RWPE2 (cell line): ENCODE results near the gene ATP2C1.
"Not testable (repeated sequence)": the region's sequence is repeated elsewhere in the genome, so short reads cannot be mapped to it uniquely, and the experiment has no call there.

Source experiments
- ATAC-seq: fragments of 200-7000 bp; cut with Tn5 transposase; 3 replicates; pipeline ENCODE4 v1.9.1; 2021; ENCODE audit warnings: low read depth
- DNase-seq: peaks from one replicate; pipeline ENCODE4 v3.0.0-alpha.2; 2020; ENCODE audit warnings: low spot score
- H3K27ac ChIP-seq: fragments of 450-650 bp; 2 replicates; pipeline ENCODE4 v1.5.1; 2017; ENCODE audit warnings: mild to moderate bottlenecking; ENCODE audit not compliant: poor library complexity, severe bottlenecking
- H3K27me3 ChIP-seq: fragments of 250-450 bp; sonication (Bioruptor Pico); 2 replicates; pipeline ENCODE4 v1.5.1; 2021; ENCODE audit warnings: mild to moderate bottlenecking, moderate library complexity; ENCODE audit not compliant: insufficient read depth, poor library complexity, severe bottlenecking
- H3K36me3 ChIP-seq: fragments of 250-450 bp; sonication (Bioruptor Pico); 2 replicates; pipeline ENCODE4 v1.5.1; 2020; ENCODE audit warnings: low read depth, mild to moderate bottlenecking, moderate library complexity
- H3K4me1 ChIP-seq: fragments of 250-450 bp; sonication (Bioruptor Pico); 2 replicates; pipeline ENCODE4 v1.5.1; 2021; ENCODE audit warnings: mild to moderate bottlenecking, moderate library complexity; ENCODE audit not compliant: insufficient read depth, poor library complexity, severe bottlenecking
- H3K4me3 ChIP-seq: fragments of 250-450 bp; sonication (Bioruptor Pico); 2 replicates; pipeline ENCODE4 v1.5.1; 2021; ENCODE audit warnings: mild to moderate bottlenecking, moderate library complexity; ENCODE audit not compliant: severe bottlenecking
- H3K9me3 ChIP-seq: fragments of 250-450 bp; sonication (Bioruptor Pico); 2 replicates; pipeline ENCODE4 v1.5.1; 2021; ENCODE audit warnings: mild to moderate bottlenecking, moderate library complexity; ENCODE audit not compliant: severe bottlenecking
- TF ChIP-seq, protein P1 (sequence below): fragments of 450-650 bp; IDR thresholded peaks from one replicate; pipeline ENCODE4 v1.5.1; 2017; ENCODE audit warnings: mild to moderate bottlenecking, moderate library complexity; ENCODE audit not compliant: poor library complexity, severe bottlenecking

ATP2C1 gene

DNA sequence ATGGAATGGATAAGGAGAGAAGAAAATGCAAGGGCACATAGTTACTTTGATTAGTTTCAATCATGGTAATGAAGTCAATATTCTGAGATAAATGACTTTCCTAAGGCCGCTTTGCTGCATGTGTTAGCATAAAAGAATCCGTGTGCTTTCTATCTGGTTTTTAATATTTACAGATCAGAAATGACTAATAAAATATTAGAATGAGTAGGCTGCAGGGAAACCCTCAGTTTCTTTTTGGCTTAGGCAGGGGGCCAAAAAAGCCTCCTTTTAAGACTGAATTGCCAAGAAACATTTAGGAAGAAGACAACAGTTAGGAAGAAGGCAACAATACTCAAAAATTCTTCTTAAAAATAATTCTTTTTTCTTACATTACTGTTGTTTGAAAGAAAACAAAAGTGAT is 144.4 kb downstream of the ATP2C1 start:
- TF ChIP-seq, protein P1, sequence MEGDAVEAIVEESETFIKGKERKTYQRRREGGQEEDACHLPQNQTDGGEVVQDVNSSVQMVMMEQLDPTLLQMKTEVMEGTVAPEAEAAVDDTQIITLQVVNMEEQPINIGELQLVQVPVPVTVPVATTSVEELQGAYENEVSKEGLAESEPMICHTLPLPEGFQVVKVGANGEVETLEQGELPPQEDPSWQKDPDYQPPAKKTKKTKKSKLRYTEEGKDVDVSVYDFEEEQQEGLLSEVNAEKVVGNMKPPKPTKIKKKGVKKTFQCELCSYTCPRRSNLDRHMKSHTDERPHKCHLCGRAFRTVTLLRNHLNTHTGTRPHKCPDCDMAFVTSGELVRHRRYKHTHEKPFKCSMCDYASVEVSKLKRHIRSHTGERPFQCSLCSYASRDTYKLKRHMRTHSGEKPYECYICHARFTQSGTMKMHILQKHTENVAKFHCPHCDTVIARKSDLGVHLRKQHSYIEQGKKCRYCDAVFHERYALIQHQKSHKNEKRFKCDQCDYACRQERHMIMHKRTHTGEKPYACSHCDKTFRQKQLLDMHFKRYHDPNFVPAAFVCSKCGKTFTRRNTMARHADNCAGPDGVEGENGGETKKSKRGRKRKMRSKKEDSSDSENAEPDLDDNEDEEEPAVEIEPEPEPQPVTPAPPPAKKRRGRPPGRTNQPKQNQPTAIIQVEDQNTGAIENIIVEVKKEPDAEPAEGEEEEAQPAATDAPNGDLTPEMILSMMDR, result no peak
- Histone ChIP-seq H3K4me3 (no peak overlapping the region), H3K27me3 (no peaks in the 10 kb centered on the region), H3K4me1 (peaks cover 4% of the 10 kb centered on the region), H3K9me3 (no peaks in the 10 kb centered on the region), H3K36me3 (peaks cover 6% of the 10 kb centered on the region; the same call in 1 of the 2 replicates), H3K27ac (no peak overlapping the region)
- no peak for ATAC-seq
- no peak for DNase-seq

DNA sequence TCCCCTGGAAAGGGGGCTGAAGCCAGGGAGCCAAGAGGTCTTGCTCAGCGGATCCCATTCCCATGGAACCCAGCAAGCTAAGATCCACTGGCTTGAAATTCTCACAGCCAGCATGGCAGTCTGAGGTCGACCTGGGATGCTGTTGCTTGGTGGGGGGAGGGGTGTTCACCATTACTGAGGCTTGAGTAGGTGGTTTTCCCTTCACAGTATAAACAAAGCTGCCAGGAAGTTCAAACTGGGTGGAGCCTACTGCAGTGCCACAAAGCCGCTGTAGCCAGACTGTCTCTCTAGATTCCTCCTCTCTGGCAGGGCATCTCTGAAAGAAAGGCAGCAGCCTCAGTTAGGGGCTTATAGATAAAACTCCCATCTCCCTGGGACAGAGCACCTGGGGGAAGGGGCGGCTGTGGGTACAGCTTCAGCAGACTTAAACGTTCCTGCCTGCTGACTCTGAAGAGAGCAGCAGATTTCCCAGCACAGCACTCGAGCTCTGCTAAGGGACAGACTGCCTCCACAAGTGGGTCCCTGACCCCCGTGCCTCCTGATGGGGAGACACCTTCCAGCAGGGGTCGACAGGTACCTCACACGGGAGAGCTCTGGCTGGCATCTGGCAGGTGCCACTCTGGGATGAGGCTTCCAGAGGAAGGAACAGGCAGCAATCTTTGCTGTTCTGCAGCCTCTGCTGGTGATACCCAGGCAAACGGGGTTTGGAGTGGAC is 148.5 kb downstream of the ATP2C1 start:
- H3K27me3 ChIP-seq, H3K4me1 ChIP-seq, H3K36me3 ChIP-seq, H3K27ac ChIP-seq, ATAC-seq, DNase-seq, H3K4me3 ChIP-seq, H3K9me3 ChIP-seq: not testable (repeated sequence)

DNA sequence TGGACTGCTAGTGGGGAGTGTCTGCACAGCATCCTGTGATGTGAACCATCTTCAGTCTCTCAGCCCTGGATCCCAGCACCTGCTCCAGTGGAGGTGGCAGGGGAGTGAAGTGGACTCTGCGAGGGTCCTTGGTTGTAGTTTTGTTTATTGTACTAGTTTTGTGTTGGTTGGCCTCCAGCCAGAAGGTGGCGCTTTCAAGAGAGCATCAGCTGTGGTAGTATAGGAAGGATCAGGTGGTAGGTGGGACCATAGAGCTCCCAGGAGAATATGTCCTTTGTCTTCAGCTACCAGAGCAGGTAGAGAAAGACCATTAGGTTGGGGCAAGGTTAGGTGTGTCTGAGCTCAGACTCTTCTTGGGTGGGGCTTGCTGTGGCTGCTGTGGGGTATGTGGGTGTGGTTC is 153.7 kb downstream of the ATP2C1 start:
- Histone ChIP-seq H3K36me3 (no peaks in the 10 kb centered on the region), H3K27ac (no peak overlapping the region), H3K4me3 (no peak overlapping the region), H3K27me3 (no peaks in the 10 kb centered on the region), H3K9me3 (no peaks in the 10 kb centered on the region), H3K4me1 (no peaks in the 10 kb centered on the region)
- DNase-seq (no peak), ATAC-seq (no peak)
- TF ChIP-seq, protein P1, result no peak

DNA sequence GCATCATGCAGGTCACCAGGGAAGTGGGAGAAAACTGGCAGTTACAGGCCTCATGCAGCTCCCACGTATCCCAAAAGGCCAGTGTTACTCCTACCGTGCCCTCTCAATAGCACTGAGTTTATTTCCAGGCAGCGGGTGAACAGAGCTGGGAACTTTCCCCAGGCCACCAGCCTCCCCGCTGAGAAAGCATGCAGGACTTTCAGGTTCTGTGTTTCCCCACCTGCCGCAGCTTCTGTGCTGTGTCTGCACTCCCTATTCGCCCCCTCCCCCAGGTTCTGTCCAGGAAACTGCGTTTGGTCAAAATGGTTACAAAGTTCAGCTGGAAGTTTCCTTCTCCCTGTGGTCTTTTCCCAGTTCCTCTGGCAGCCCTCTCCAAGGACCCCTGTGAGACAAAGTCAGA is 154.1 kb downstream of the ATP2C1 start:
- Histone ChIP-seq H3K9me3 (no peaks in the 10 kb centered on the region), H3K27ac (no peak overlapping the region), H3K27me3 (no peaks in the 10 kb centered on the region), H3K36me3 (no peaks in the 10 kb centered on the region), H3K4me1 (no peaks in the 10 kb centered on the region), H3K4me3 (no peak overlapping the region)
- ATAC-seq (no peak), DNase-seq (no peak)
- TF ChIP-seq, protein P1, result no peak

DNA sequence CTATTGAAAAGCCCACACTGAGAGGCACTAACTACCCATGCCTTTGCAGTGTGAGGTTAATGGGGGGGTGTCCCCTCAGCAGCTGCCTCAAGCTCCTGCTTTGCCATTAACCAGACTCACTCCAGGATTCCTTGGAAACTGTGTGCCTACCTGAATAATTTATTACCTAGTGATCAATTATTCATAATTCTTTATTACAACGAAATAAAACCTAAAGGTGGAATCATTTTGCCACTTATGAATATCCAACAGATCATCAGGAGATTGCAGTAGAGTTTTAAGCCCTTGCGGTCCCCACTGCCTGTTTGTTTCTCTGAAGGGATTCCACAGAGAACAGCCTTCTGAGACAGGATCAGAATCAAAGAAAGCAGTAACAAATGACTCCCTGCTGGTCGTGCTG is 156.1 kb downstream of the ATP2C1 start:
- no peaks in the 10 kb centered on the region for H3K4me1 ChIP-seq
- DNase-seq (no peak), ATAC-seq (no peak)
- no peaks in the 10 kb centered on the region for H3K9me3 ChIP-seq
- H3K4me3 ChIP-seq, result no peak overlapping the region
- no peaks in the 10 kb centered on the region for H3K27me3 ChIP-seq
- TF ChIP-seq, protein P1, result no peak
- no peak overlapping the region for H3K27ac ChIP-seq
- H3K36me3 ChIP-seq, result no peaks in the 10 kb centered on the region
